COLO668 (cell line): ENCODE results near the gene PTX3.

Source experiments
- DNase-seq: peaks from one replicate; lab custom pipeline; 2025; ENCODE audit not compliant: unreplicated experiment; lab: John Stamatoyannopoulos, UW

PTX3 gene

DNA sequence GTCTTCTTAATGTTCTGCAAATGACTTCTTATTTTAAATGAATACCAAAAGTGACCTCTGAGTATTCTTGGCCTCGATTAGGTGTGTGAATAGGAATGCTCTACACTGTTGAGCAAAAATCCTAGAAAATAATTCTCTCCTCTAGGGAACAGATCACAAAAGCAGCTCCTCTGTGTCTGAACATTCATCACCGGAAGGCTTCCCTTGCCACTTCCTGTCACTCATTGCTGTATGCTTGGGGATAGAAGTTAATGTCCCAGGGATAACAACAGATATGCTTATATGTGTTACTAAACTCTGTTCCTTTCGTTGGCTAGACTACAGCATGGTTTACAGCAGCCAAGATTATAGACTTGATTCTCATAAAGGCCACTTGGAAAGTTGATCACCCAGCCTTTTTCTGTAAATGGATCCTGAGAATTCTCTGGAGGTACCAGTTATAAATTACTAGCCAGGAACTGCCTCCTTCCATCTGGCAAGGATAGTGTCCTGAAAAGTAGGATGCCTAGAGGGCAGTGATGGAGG, 16.0 kb upstream of the PTX3 start:
- DNase-seq = no peak

DNA sequence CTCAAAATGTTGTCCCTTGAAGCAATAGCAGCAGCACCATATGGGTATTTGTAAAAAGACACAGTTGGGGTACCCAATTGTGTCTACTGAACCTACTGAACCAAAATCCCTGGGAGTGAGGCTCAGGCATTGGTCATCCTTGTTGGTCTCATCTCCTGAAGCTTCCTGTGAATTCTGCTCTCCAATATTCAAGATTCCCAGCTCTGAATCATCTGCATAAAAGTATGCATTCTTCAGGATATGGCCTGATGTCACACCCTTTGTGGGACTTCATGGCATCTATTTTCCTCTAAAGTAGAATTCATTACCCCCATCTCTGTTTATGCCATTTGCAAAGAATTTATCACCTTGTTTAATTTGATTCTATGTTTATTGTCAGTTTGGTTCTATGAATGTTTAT, 13.3 kb upstream of the PTX3 start:
- DNase-seq = no peak

DNA sequence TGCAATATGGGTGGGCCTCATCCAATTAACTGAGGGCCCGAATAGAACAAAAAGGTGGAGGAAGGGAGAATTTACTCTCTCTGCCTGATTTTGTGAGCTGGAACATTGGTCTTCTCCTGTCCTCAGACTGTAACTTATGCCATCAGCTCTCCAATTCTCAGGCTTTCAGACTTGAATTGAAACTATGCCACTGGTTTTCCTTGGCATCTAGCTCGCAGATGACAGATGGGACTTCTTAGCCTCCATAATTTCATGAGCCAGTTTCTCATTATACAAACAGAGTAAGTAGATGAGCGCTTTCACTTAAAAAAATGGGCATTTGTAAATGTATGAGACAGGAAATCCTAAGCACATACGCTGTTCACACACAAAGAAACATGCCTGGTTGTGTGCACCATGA, 8.7 kb upstream of the PTX3 start:
- DNase-seq = no peak

DNA sequence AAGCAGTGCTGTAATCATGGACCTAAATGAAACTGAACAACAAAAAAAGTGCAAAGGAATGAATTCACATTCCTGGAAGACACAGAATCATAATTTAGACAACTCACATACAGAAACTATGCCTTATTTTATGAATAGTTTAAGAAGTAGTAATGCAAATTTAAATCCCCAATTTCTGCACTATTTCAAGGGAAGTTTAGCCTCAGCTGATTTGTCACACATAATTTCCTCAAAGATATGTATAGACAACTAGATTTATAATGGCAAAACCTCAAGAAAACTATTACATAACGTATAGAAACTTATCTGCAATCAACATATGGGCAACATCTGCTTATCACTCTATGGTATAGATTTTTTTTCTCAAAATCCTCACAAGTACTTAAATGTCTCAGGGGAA, 7.8 kb upstream of the PTX3 start:
- no peak for DNase-seq

DNA sequence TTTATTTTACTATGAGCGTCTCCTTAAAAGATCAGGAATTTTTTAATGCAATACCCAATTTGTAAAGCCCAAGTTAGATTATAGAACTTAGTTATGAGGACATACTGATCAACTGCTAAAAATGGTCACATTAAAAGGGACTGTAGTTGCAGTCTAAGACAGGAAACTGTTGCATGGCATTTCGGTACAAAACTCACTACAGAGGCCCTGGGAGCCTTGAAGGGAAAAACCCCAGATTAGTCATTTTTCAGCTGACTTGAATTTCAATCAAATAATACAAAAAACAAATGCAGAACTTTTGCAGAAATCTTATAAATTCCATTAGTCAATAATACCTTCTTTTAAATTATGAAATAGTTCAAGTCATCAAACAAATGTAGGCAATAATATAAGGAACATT, 6.9 kb upstream of the PTX3 start:
- no peak for DNase-seq

DNA sequence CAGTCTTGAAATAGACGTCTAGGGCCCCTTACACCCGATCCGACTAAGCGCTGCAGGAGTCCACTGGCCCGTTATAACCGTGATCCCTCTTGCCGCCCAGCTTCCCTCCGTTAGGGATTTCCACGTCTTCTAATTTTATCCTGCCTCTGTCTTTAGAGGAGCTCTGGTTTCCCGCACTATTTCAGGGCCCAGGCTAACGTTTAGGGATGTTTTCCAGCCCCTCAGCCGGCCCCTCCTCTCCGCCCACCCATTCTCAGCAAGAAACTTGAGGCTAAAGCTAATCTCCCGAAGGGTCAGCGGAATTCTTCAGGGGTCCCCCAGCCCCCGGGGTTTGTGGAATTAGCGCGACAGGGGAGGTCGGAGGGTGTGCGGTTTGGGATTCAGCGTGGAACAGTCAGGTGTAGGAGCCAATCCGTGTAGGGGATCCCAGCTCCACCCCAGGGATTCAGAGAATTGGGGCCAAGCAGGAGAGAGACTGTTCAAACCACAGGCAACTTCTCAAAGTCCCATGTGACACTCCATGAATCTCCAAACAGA, 1.6 kb downstream of the PTX3 start:
- no peak for DNase-seq

DNA sequence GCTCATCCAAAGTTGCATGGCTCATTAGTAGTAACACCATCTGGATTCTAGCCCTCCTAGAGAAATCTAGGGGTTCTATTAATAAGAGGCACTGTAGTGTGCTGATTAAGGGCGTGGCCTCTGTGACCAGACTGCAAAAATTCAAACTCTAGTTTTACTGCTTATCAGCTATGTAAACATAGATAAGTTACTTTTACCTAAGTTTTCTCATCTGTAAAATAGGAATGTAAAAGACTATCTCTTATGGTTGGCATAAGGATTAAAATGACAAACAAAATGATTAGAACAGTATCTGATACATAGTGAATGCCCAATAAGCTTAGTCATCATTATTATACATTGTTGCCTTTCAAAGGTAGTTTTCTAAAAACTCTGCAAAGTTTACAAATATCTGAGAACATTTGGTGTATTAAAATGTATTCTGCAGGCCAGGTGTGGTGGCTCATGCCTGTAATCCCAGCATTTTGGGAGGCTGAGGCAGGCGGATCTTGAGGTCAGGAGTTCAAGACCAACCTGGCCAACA, 4.5 kb downstream of the PTX3 start:
- no peak for DNase-seq

DNA sequence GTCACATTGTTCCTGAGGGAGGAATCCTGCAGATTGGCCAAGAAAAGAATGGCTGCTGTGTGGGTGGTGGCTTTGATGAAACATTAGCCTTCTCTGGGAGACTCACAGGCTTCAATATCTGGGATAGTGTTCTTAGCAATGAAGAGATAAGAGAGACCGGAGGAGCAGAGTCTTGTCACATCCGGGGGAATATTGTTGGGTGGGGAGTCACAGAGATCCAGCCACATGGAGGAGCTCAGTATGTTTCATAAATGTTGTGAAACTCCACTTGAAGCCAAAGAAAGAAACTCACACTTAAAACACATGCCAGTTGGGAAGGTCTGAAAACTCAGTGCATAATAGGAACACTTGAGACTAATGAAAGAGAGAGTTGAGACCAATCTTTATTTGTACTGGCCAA, 6.1 kb downstream of the PTX3 start:
- no peak for DNase-seq

DNA sequence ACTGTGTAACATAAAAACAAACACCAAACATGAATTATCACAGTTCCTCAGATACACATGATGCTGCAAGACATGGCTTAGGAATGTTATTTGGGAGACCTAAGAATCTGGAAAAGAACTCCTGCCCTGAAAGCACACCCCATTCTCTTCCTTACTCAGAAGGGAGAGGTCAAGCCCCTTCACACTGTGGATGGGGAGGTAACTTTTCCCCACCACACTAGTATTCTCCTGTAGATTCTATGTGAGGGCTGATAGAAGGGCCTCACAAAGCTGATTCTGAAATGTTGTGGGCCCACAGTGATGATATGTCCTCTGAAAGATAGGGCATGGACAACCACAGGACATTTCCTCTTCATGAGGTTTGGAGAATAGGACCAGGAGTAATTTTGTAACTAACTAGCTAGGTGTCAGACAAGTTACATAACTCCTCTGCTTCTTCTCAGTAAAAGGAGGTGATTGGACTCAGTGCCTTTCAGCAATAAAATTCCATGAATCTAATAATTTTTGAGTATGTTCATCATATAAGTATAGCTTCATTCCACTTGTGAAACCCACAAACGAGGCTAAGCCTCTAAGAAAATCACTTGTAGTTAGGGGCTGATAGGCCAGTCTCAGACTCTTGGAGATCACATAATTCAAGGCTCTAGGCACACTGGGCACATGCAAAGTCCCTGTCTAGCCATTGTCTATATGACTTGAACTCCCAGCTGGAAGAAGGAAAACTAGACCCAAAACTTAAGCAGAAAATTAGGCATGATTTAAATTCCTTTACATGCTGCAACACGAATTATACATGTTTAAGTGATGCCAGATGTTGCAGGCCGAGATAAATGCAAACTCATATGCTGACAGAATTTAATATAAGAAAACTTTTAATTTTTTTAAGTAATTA, 7.5 kb downstream of the PTX3 start:
- no peak for DNase-seq

DNA sequence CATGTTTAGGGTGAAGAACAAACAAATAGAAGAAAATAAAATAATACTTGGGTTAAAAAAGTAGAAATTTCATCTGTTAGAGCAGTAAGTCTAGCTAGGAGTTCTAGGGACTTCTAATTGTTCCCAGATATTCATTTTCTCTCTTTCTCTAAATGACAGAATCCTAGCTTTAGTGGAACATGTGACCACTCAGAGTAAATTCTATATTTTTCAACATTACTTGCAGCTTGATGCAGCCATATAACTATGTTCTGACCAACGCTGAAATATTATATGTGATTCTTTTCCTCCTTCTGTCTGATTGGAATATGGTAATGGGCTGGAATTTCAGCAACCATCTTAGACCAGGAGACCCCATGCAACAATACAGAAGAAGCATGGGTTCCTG, 8.1 kb downstream of the PTX3 start:
- DNase-seq = no peak

DNA sequence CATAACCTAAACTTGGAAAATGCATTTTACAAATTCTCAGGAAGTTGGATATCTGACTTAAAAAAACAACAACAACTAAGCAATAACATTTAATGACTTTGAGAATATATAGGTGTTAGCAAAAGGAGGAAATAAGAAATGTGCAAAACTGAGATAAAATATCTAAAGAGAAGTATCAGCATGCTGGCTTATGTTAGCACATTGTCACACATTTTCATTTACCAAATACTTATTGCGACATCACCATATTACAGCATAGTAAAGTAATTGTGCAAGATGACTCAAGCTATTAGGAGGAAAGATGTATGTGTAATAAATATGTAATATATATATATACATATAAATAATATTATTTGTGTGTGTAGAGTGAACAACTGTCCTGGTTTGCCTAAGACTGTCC, 9.2 kb downstream of the PTX3 start:
- no peak for DNase-seq

DNA sequence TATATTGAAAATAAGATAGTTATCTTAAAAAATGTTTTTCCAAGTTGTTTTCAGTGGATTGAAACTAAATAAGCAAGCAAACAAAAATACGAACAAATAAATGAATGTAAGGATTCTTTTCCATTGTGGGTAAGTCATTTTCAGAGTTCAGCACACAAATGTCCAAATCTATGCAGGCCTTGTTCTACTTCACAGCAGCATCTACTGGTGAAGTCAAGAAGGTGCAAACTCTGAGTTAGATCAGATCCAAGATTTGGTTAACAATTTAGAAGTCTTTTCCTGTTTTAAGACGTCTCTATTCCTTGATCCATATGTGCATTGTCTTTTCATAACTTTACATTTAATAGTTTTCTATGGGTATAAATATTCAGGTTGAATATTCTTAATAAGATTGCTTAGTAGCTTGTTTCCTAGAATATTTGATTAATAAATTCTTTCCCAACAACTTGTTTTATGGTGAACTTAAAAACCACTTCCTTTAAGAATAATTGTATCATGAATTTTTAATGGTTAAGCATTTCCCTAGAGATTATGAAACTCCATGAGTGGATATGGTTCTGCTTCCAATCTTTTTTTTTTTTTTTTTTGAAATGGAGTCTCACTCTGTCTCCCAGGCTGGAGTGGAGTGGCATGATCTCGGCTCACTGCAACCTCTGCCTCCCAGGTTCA, 10.5 kb downstream of the PTX3 start:
- DNase-seq = no peak

DNA sequence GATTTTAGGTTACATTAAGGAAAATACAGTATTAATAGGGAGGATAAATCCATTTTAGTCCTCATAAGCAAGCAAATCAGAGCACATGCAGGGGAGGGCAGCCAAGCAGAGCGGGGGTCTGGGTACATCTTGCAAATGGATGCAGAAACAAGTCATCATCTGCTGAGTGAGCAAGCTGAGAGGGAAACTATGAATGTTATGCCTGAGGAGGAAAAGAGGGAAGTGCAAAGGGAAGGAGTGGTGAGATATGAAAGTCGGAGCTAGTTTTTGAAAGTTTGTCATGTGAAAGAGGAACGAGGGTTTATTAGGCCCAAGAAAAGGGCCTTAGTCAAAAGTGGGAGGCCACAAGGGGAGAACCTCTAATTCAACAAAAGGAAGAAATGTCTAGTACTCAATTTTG, 15.4 kb downstream of the PTX3 start:
- no peak for DNase-seq

DNA sequence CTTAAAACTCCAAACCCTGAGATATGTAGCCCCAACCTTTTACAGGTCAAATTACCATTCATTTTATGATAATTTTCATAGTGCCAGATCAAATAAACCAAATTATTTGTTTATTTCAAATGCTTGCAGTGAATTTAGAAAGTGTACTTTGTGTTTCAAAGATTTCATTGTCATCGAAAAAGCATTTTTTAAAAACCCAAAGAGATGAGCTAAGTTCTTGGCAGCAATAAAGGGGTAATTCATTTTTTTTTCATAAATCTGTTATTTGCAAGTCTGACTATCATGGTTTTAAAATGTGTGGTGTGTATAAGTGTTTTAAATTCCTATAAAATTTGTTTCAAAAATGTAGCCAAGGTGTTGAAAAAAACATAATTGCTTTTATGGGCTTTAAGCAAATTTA, 17.2 kb downstream of the PTX3 start:
- DNase-seq = no peak

DNA sequence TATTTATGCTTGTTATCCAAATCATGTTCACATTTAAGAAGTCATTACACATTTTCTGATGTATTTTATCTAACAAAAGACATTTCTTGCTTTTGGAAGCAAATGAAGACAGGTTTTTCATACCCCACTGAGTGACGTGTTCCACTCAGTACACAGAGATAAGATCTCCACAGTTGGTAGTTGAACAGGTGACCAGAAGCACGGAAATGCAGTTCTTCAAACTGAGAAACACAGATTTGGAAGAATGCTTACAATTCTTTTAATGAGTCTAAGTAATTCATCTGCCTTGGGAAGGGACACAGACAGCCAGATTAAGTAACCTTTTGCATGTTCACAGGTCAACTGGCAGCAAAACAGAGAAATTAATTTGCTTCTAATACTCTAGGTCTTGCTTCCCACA, 23.1 kb downstream of the PTX3 start:
- no peak for DNase-seq

DNA sequence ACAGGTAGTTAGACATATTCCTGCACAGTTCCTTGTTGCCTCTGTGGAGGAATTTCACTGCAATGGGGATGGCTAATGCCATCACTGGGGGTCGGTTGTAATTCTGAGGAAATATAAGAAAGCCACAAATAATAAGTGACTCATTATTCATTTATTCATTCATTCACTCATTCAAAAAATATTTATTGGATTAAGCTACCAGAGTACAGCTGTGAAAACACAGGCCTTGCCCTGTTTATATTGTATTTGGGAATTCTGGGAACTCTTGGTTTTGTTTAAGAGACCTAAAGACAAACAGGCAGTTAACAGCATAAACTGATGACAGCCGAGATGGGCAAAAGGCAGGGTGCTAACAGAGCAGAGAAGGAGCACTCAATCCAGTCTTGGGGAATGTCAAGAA, 23.6 kb downstream of the PTX3 start:
- no peak for DNase-seq

DNA sequence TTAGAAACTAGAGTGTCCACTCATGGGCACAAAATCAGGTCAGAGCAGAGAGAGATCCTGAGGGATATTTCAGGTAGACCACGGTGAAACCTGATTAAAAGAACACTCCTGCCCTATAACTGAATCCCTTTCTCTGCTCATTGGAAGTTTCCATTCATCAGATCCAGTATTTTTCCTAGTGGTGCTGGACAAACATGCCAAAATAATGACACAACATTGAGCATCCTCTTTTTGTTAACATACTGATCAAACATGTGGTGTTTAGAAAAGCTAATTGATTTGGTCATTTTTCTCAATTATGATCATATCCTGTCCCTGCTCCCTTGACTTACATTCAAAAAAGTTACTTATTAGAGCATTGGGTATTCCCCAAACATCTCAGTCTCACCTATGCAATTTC, 27.2 kb downstream of the PTX3 start:
- DNase-seq = no peak

DNA sequence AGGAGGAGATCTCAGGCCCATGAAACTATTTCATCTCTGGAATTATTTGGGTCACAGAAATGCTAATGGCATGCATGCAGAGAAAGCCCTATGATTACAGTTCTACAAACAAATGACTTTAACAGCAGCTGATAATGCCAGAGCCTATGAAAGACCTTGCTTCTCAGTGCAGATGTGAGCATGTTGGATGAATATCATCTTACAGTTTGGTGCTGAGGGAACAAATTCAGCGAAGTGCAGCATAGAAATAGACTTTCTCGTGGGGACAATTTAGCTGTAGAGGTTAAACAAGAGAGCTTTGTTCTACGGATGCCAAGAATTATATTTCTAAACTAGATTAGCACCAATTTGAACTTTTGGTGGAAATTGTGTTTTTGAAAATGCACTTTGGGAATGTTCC, 27.7 kb downstream of the PTX3 start:
- no peak for DNase-seq

DNA sequence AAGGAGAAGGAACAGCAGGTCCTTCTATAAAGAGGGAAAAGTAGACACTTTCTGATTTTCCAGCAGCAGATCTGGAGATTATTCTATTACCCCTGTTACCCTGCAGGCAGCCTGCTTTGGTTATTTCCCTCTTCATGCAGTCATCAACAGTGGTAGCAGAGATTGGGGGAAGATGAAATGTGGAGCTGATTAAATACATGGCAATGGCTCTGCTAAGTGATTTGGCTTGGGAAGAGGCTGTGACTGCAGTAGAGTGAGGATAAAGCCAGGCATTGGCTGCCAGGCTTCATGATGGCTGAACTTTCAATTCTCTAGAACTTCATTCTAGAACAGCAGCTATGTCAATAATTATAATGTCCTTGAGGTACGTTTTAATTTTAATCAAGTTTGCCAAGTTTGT, 29.1 kb downstream of the PTX3 start:
- no peak for DNase-seq

DNA sequence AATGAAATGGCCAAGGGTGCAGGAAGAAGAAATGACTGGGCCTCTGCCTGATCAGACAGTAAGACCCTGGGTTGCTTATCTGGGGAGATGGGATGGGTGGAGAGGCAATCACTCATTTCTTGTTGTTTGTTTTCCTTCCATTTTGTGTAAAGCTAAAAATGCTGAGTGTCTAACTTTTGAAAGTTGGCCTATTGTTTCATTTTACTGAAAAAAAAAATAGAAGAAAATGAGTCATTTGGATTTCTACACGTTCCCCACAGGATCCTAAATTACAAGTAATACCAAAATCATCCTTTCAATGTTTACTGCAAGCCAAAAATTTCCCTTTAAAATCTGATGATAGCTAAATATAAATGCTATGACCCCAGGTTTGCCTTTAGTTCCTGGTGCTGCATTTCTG, 30.6 kb downstream of the PTX3 start:
- no peak for DNase-seq

DNA sequence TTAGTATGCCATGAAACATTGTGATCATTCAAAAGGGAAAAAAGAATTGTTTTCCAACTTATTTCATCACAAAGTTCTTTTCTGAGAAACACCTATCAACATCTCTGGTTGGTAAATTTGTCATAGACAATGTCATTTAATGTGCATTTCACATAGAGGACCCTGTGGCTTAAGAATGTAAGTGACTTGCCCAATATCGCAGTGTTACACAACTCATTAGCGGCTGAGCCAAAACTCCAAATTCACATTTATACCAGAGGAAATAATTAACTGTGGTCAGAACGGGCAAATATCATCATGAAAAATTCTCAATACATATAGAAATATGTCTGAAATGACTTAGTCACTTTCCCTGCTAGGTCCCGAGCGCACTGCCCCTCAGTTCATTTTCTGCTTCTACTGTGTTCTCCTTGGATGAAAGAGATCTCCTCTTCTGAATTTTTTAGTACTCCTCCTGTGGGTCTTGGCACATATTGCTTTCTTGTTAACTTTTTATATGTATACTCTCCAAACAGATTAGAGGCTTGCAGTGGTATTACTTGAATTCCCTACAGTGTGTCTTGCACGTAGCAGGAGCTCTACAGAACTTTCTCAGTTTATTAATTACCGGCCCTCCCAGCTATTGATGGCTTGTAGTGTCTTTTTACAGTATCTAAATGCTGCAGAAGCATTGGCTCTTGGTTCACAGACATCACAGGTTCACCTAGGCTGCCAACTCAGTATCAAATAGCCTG, 33.1 kb downstream of the PTX3 start:
- DNase-seq = no peak
